Endodermal cell (in vitro differentiated cells): ENCODE results near the gene ATP13A3. TPM values are rescaled to one million over a fixed set of nuclear protein-coding genes. Genes with fewer than 3 reads are reported as not detected.
"Not testable (repeated sequence)": the region's sequence is repeated elsewhere in the genome, so short reads cannot be mapped to it uniquely, and the experiment has no call there.

ENCODE experiments used
- DNase-seq: peaks from one replicate; pipeline ENCODE4 v3.0.0-alpha.2; 2017
- H3K27ac ChIP-seq: 2 replicates; pipeline ENCODE4 v1.5.1; 2013; ENCODE audit warnings: mild to moderate bottlenecking, low read depth, low read length, moderate library complexity
- H3K27me3 ChIP-seq: 2 replicates; pipeline ENCODE4 v1.6.1; 2013; ENCODE audit warnings: mild to moderate bottlenecking, low read length, moderate library complexity; ENCODE audit not compliant: insufficient read depth, control insufficient read depth, poor library complexity, severe bottlenecking
- H3K36me3 ChIP-seq: 2 replicates; pipeline ENCODE4 v1.7.0; 2013; ENCODE audit warnings: mild to moderate bottlenecking, low read length, moderate library complexity; ENCODE audit not compliant: control insufficient read depth, insufficient read depth
- H3K4me1 ChIP-seq: one replicate; pipeline ENCODE4 v1.7.0; 2013; ENCODE audit warnings: low read length; ENCODE audit not compliant: control insufficient read depth, insufficient read depth
- H3K4me3 ChIP-seq: 2 replicates; pipeline ENCODE4 v1.5.1; 2013; ENCODE audit warnings: mild to moderate bottlenecking, low read length, moderate library complexity
- H3K9ac ChIP-seq: 2 replicates; pipeline ENCODE4 v1.6.1; 2013; ENCODE audit warnings: mild to moderate bottlenecking, low read length, moderate library complexity; ENCODE audit not compliant: poor library complexity, severe bottlenecking; ENCODE audit errors: extremely low read depth
- H3K9me3 ChIP-seq: 2 replicates; pipeline ENCODE4 v1.6.1; 2013; ENCODE audit warnings: mild to moderate bottlenecking, low read length, moderate library complexity; ENCODE audit not compliant: control insufficient read depth
- H3K27ac Mint-ChIP-seq: 2 replicates; pipeline ENCODE4 v1.8.0; 2020; ENCODE audit warnings: mixed read lengths
- H3K27me3 Mint-ChIP-seq: 2 replicates; pipeline ENCODE4 v1.8.0; 2021; ENCODE audit warnings: mild to moderate bottlenecking, mixed read lengths; ENCODE audit not compliant: insufficient read depth
- H3K36me3 Mint-ChIP-seq: 2 replicates; pipeline ENCODE4 v1.8.0; 2020; ENCODE audit warnings: low read depth, mixed read lengths
- H3K4me1 Mint-ChIP-seq: 2 replicates; pipeline ENCODE4 v1.8.0; 2020; ENCODE audit warnings: mixed read lengths
- H3K4me3 Mint-ChIP-seq: 2 replicates; pipeline ENCODE4 v1.8.0; 2020; ENCODE audit warnings: mild to moderate bottlenecking, moderate library complexity, mixed read lengths
- H3K9me3 Mint-ChIP-seq: 2 replicates; pipeline ENCODE4 v1.8.0; 2020; ENCODE audit warnings: mild to moderate bottlenecking, mixed read lengths
- CTCF ChIP-seq: fragments of 200-600 bp; sonication (generic); conservative IDR thresholded peaks from 2 replicates; pipeline ENCODE4 v1.5.0; 2021; ENCODE audit warnings: antibody characterized with exemption, mild to moderate bottlenecking
- WGBS, 2 experiments: methylation state at CpG; one replicate each; pipeline versions ENCODE4 v1.1.5 to v1.1.7; 2013; ENCODE audit warnings: missing lambda C conversion rate in 2 of 2, mixed read lengths in 1 of 2; ENCODE audit not compliant: insufficient coverage in 1 of 2, insufficient read length in 1 of 2; 5-methylcytosine and 5-hydroxymethylcytosine counted together
- total RNA-seq, 2 donors: library from RNA; stranded (reverse); fragmentation: NEBNext Ultra II Directional in 1 of 2; extraction: Animal tissue kit (Norgen Biotek cat#: 25700) in 1 of 2; gene quantifications; 2 replicates in 1 of 2; 3 replicates in 1 of 2; pipeline ENCODE4 v1.2.1, GENCODE V29; 2021

The ATP13A3 gene
- total RNA-seq, 2 donors from 2014 or later, result 99.7 to 125 TPM

DNA sequence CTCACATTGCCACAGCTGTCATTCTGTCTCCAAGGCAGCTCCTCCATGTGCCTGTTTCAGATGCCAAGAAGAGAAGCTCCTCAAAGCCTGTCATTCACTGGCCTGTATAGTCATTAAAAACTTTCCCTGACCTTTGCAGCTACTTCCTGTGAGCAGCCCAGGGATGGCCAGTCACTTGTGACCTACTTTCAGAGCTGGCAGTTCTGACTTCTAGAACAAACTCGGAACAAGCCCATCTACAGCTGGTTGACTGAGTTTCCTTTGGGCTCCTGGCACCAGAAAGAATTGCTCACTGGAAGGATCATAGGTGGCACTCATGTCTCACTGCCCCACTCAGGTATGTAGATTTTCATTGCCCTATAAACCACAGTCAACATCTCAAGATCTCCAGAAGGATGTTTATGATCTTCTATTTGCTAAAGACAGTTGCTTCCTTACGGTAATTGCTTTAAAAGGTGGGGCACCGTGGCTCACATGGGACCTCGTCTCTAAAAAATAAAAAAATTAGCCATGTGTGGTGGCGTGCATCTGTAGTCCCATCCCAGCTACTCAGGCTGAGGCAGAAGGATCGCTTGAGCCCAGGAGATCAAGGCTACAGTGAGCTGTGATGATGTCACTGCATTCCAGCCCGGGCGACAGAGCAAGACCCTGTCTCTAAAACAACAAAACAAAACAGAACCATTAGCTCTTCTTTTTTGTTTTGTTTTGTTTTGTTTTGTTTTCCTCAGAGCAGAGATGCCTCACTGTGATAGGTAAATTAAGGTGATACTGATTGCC is 11.2 kb upstream of the ATP13A3 start:
- peak; percentile 82 for DNase-seq
- no peak for TF ChIP-seq CTCF
- peaks cover 3% of the 10 kb centered on the region for H3K36me3 Mint-ChIP-seq
- no peaks in the 10 kb centered on the region for H3K27me3 Mint-ChIP-seq
- no peak overlapping the region for H3K9ac ChIP-seq
- no peak overlapping the region for H3K4me3 ChIP-seq
- H3K36me3 ChIP-seq, result no peaks in the 10 kb centered on the region
- H3K9me3 Mint-ChIP-seq, result peaks cover 4% of the 10 kb centered on the region
- WGBS, 2 experiments, result 87 to 96% methylated on average over 6 to 8 of the region's 8 CpGs
- H3K4me3 Mint-ChIP-seq, result no peak overlapping the region
- H3K9me3 ChIP-seq, result no peaks in the 10 kb centered on the region
- no peak overlapping the region for H3K27ac ChIP-seq
- H3K27me3 ChIP-seq, result peaks cover 5% of the 10 kb centered on the region
- peak overlapping the region; percentile 83 for H3K27ac Mint-ChIP-seq
- H3K4me1 Mint-ChIP-seq, result peaks cover 17% of the 10 kb centered on the region
- peaks cover 12% of the 10 kb centered on the region for H3K4me1 ChIP-seq

DNA sequence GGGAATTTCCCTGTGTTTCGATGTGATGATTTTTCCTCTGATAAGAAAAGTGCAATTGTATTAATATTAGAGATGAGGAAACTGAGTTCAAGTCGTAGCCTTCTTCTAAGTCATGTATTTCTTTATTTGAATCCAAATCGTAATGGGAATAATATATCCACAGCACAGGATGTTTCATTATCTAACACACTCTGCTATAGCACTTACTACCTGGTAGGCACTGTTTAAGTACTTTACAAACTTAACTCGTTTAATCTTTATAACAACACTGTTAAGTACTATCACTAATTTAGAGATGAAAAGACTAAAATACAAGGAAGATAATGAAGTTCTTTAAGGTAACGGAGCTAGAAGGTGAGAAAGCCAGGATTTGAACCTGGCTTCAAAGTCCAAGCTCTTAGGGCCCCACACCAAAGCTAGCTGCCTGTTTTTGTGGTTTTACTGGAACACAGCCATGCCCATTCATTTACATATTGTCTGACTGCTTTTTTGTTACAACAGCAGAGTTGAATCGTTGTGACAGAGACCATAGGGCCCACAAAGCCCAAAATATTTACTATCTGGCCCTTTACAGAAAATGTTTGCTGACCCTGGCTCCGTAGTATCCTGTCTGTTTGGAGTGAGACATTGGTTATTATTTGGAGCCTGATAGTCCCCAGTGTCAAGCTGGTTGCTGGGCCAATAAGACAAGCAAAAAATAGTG is 9.6 kb upstream of the ATP13A3 start:
- Histone ChIP-seq H3K9me3 (no peaks in the 10 kb centered on the region), H3K27me3 (peaks cover 5% of the 10 kb centered on the region), H3K4me3 (no peak overlapping the region), H3K27ac (no peak overlapping the region), H3K9ac (no peak overlapping the region), H3K4me1 (peaks cover 12% of the 10 kb centered on the region), H3K36me3 (no peaks in the 10 kb centered on the region)
- Mint-ChIP-seq H3K9me3 (peaks cover under 1% of the 10 kb centered on the region), H3K27me3 (no peaks in the 10 kb centered on the region), H3K36me3 (no peaks in the 10 kb centered on the region), H3K27ac (no peak overlapping the region), H3K4me3 (no peak overlapping the region), H3K4me1 (peaks cover 20% of the 10 kb centered on the region)
- no peak for TF ChIP-seq CTCF
- no peak for DNase-seq
- WGBS, 2 experiments, result 72 to 78% methylated on average over 3 to 7 of the region's 7 CpGs

- Histone ChIP-seq H3K4me3 (no peak overlapping the region), H3K9ac (no peak overlapping the region), H3K27ac (no peak overlapping the region), H3K36me3 (no peaks in the 10 kb centered on the region), H3K9me3 (no peaks in the 10 kb centered on the region), H3K27me3 (peaks cover 5% of the 10 kb centered on the region), H3K4me1 (peaks cover 14% of the 10 kb centered on the region)
- Mint-ChIP-seq H3K4me3 (no peak overlapping the region), H3K9me3 (no peaks in the 10 kb centered on the region), H3K36me3 (no peaks in the 10 kb centered on the region), H3K27me3 (no peaks in the 10 kb centered on the region), H3K4me1 (peaks cover 25% of the 10 kb centered on the region), H3K27ac (no peak overlapping the region)
- WGBS, 2 experiments, result 94 to 100% methylated on average over 3 to 5 of the region's 5 CpGs
- no peak for TF ChIP-seq CTCF
- no peak for DNase-seq
Measured at GRCh38 chr3:194494951-194495374, 8.2 kb upstream of the ATP13A3 start.

- H3K36me3 ChIP-seq, H3K27me3 ChIP-seq, H3K27me3 Mint-ChIP-seq, H3K4me3 Mint-ChIP-seq, H3K36me3 Mint-ChIP-seq, H3K9ac ChIP-seq, DNase-seq, H3K9me3 Mint-ChIP-seq, H3K4me3 ChIP-seq, H3K27ac ChIP-seq, H3K9me3 ChIP-seq: not testable (repeated sequence)
- Mint-ChIP-seq H3K27ac (peak overlapping the region; percentile 26), H3K4me1 (peaks cover 27% of the 10 kb centered on the region)
- H3K4me1 ChIP-seq, result peaks cover 14% of the 10 kb centered on the region
- WGBS, 2 experiments, result 77 to 93% methylated on average over 4 to 10 of the region's 10 CpGs
Measured at GRCh38 chr3:194493995-194494927, 7.5 kb upstream of the ATP13A3 start.
